HL-60/S4 treated with phorbol 12-myristate 13-acetate at 8.2 ng/mL for 4 days and 3 days (cell line): ENCODE results near the gene RNASE8.

Experiments used
- in situ Hi-C: fragments of 300-500 bp; cut with MboI; formaldehyde crosslinking; loops from 2 replicates; pipeline ENCODE4 v1.15.0; 2022; ENCODE audit warnings: low sequenced_read_pairs

Gene RNASE8

GRCh38 chr14:21071225-21072030 lies 13.8 kb downstream of the RNASE8 start:
- in situ Hi-C loops: no loop called here

GRCh38 chr14:21072031-21072473 lies 14.4 kb downstream of the RNASE8 start:
- in situ Hi-C loops: no loop called here

- in situ Hi-C loops: no loop called here
These were observed 15.2 kb downstream of the RNASE8 start for GRCh38 chr14:21072781-21073339.

- in situ Hi-C loops: no loop called here
These were observed 16.3 kb downstream of the RNASE8 start for GRCh38 chr14:21073921-21074320.

- in situ Hi-C loops: no loop called here
These were observed 17.0 kb downstream of the RNASE8 start for GRCh38 chr14:21074398-21075272.

- in situ Hi-C loops: no loop called here
These were observed 18.3 kb downstream of the RNASE8 start for GRCh38 chr14:21075719-21076437.

GRCh38 chr14:21077672-21078071 lies 20.1 kb downstream of the RNASE8 start:
- in situ Hi-C loops: no loop called here

- in situ Hi-C loops: no loop called here
These were observed 20.7 kb downstream of the RNASE8 start for GRCh38 chr14:21078287-21078686.

GRCh38 chr14:21078726-21079125 lies 21.1 kb downstream of the RNASE8 start:
- in situ Hi-C loops: no loop called here

- in situ Hi-C loops: no loop called here
These were observed 24.0 kb downstream of the RNASE8 start for GRCh38 chr14:21081521-21082142.

GRCh38 chr14:21083565-21084325 lies 26.1 kb downstream of the RNASE8 start:
- in situ Hi-C loops: no loop called here

- in situ Hi-C loops: no loop called here
These were observed 26.8 kb downstream of the RNASE8 start for GRCh38 chr14:21084396-21084795.

- in situ Hi-C loops: no loop called here
These were observed 27.6 kb downstream of the RNASE8 start for GRCh38 chr14:21084998-21085853.

- in situ Hi-C loops: no loop called here
These were observed 29.3 kb downstream of the RNASE8 start for GRCh38 chr14:21086908-21087293.

- in situ Hi-C loops: no loop called here
These were observed 29.9 kb downstream of the RNASE8 start for GRCh38 chr14:21087294-21088091.

GRCh38 chr14:21088687-21089086 lies 31.1 kb downstream of the RNASE8 start:
- in situ Hi-C loops: no loop called here

GRCh38 chr14:21089271-21089670 lies 31.6 kb downstream of the RNASE8 start:
- in situ Hi-C loops: no loop called here

- in situ Hi-C loops: no loop called here
These were observed 32.2 kb downstream of the RNASE8 start for GRCh38 chr14:21089877-21090193.
